Measurements from ENCODE around the gene KIF11. TPM values are rescaled to one million over a fixed set of nuclear protein-coding genes. Genes with fewer than 3 reads are reported as not detected.

Gene KIF11
- polyA plus RNA-seq (2013), result 6.3 TPM

DNA sequence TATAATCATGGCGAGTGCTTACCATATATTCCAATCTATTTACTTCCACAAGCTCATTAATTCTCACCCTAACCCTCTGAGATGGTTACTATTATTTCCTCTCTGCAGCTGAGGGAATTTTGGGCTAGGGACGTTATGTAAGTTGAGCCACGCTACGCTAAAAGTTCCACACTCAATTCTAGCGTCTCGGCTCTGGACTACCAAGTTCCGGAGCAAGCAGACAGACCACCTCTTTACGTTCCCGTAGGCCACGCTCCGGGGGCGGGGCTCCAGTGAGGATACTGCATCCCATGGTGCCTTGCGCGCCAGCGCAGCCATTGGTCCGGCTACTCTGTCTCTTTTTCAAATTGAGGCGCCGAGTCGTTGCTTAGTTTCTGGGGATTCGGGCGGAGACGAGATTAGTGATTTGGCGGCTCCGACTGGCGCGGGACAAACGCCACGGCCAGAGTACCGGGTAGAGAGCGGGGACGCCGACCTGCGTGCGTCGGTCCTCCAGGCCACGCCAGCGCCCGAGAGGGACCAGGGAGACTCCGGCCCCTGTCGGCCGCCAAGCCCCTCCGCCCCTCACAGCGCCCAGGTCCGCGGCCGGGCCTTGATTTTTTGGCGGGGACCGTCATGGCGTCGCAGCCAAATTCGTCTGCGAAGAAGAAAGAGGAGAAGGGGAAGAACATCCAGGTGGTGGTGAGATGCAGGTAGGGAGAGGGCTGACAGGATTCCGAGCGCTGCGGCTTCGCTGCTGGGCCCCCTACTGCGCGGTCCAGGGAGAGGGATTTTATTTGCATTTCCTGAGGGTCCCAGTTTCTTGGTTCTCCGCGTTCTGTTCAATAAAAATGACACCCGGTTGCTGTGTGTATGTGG, at the start of gene KIF11:
TSS of gene KIF11 (plus strand) at position 370 of the 858 bp plus-strand sequence. CDS start at position 616, 246 bp downstream.
- no peaks in the 10 kb centered on the region for H3K27me3 ChIP-seq (replicated peaks in 2 of 5; ENCODE audit: control insufficient read depth in 4 of 5, insufficient read depth in 5 of 5, low read length in 4 of 5)
- 0% methylated on average over 45 of the region's 61 CpGs for WGBS (ENCODE audit: insufficient coverage)
- H3K27ac ChIP-seq (ENCODE audit: insufficient read depth in 1 of 2, low read depth in 1 of 2, low read length in 2 of 2, poor library complexity in 1 of 2, severe bottlenecking in 2 of 2), result peak within 1 kb of the TSS; percentile 85 to 95
- H3K4me3 ChIP-seq (ENCODE audit: control insufficient read depth in 1 of 7, extremely low read depth in 1 of 7, insufficient read depth in 4 of 7, low read depth in 2 of 7, low read length in 6 of 7), result peak within 1 kb of the TSS; percentile 87 to 98 (median 96)
- DNase-seq, result peak; percentile 96 to 98 (median 98)
- no peaks in the 10 kb centered on the region for H3K36me3 ChIP-seq (ENCODE audit: control insufficient read depth in 4 of 4, insufficient read depth in 4 of 4, low read length in 3 of 4)
- POLR2A ChIA-PET, result interaction anchor here (0.7 kb wide), 1 partner anchor 98 kb away, joined by 3 read pairs; no protein-coding TSS in a partner anchor
- CTCF ChIA-PET, result interaction anchor here (1.1 to 1.3 kb wide), 2 partner anchors 19 to 98 kb away, joined by 3 read pairs; no protein-coding TSS in a partner anchor
- H3K9me3 ChIP-seq (ENCODE audit: control extremely low read depth in 1 of 5, control insufficient read depth in 4 of 5, insufficient read depth in 2 of 5, low read depth in 1 of 5, low read length in 4 of 5), result no peaks in the 10 kb centered on the region
- H3K4me1 ChIP-seq (ENCODE audit: control extremely low read depth in 1 of 4, control insufficient read depth in 4 of 4, insufficient read depth in 4 of 4, low read length in 3 of 4), result peaks cover 20 to 41% (median 31%) of the 10 kb centered on the region in 4 experiments

DNA sequence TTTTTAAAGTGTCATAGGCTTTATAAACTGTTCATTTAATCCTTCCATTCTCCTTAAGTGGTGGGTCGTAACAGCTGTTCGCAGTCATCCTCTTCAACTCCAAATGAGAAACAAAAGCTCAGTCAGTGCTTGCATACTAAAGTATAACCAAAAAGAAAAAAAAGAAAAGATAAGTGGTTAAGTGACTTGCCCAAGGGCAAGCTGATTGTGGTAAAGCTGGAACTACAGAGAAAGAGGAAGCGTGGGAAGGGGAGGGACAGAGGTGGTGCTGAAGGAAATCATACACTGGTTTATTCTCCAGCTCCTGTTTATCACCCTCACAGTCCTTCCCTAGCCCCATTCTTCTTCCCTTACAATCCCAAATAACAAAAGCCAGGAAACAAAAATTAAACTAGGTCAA, 48.6 kb upstream of the KIF11 start:
- Histone ChIP-seq H3K27me3 (replicated peaks in 2 of 5; ENCODE audit: control insufficient read depth in 4 of 5, insufficient read depth in 5 of 5, low read length in 4 of 5) (no peaks in the 10 kb centered on the region), H3K27ac (ENCODE audit: insufficient read depth in 1 of 2, low read depth in 1 of 2, low read length in 2 of 2, poor library complexity in 1 of 2, severe bottlenecking in 2 of 2) (no peak overlapping the region), H3K36me3 (ENCODE audit: control insufficient read depth in 4 of 4, insufficient read depth in 4 of 4, low read length in 3 of 4) (peaks cover 0 to 9% (median 3%) of the 10 kb centered on the region in 4 experiments), H3K4me3 (ENCODE audit: control insufficient read depth in 1 of 7, extremely low read depth in 1 of 7, insufficient read depth in 4 of 7, low read depth in 2 of 7, low read length in 6 of 7) (no peak overlapping the region), H3K9me3 (ENCODE audit: control extremely low read depth in 1 of 5, control insufficient read depth in 4 of 5, insufficient read depth in 2 of 5, low read depth in 1 of 5, low read length in 4 of 5) (no peaks in the 10 kb centered on the region), H3K4me1 (ENCODE audit: control extremely low read depth in 1 of 4, control insufficient read depth in 4 of 4, insufficient read depth in 4 of 4, low read length in 3 of 4) (peaks cover 3 to 26% (median 5%) of the 10 kb centered on the region in 4 experiments)
- no CpG with 5 or more reads among the region's 3 CpGs for WGBS (ENCODE audit: insufficient coverage)
- POLR2A ChIA-PET, result no interaction called here
- CTCF ChIA-PET, result interaction anchor here (0.5 to 1.6 kb wide), 6 partner anchors 13 to 963 kb away, joined by 3 to 7 read pairs (median 3); partner anchors contain the start of gene IDE
- DNase-seq, result peak; percentile 52 to 85 (median 82)

DNA sequence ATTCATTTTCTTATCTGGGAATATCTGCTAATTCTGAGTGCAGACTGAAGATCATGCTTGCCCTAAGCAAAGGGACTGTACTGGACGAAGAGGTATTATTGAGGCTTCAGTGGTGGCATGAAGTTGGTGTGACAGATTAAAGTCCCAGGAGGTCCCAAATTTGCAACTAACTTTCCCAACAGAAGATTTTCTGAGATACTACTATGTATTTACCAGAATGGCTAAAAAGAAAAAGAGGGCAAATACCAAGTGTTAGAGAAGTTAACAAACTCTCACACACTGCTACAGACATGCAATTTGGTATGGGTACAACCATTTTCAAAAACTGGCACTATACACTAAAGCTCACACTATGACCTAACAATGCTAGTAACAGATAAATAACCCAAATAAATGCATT, 47.4 kb upstream of the KIF11 start:
- WGBS (ENCODE audit: insufficient coverage), result no CpG with 5 or more reads among the region's 1 CpG
- H3K4me3 ChIP-seq (ENCODE audit: control insufficient read depth in 1 of 7, extremely low read depth in 1 of 7, insufficient read depth in 4 of 7, low read depth in 2 of 7, low read length in 6 of 7), result no peak overlapping the region
- ChIA-PET CTCF (interaction anchor here (1.0 to 1.2 kb wide), 2 partner anchors 15 to 27 kb away, joined by 4 to 6 read pairs; no protein-coding TSS in a partner anchor), POLR2A (no interaction called here)
- peaks cover 0 to 9% (median 3%) of the 10 kb centered on the region in 4 experiments for H3K36me3 ChIP-seq (ENCODE audit: control insufficient read depth in 4 of 4, insufficient read depth in 4 of 4, low read length in 3 of 4)
- no peak for DNase-seq
- no peaks in the 10 kb centered on the region for H3K27me3 ChIP-seq (replicated peaks in 2 of 5; ENCODE audit: control insufficient read depth in 4 of 5, insufficient read depth in 5 of 5, low read length in 4 of 5)
- no peaks in the 10 kb centered on the region for H3K9me3 ChIP-seq (ENCODE audit: control extremely low read depth in 1 of 5, control insufficient read depth in 4 of 5, insufficient read depth in 2 of 5, low read depth in 1 of 5, low read length in 4 of 5)
- H3K27ac ChIP-seq (ENCODE audit: insufficient read depth in 1 of 2, low read depth in 1 of 2, low read length in 2 of 2, poor library complexity in 1 of 2, severe bottlenecking in 2 of 2), result no peak overlapping the region
- H3K4me1 ChIP-seq (ENCODE audit: control extremely low read depth in 1 of 4, control insufficient read depth in 4 of 4, insufficient read depth in 4 of 4, low read length in 3 of 4), result peaks cover 3 to 23% (median 5%) of the 10 kb centered on the region in 4 experiments

DNA sequence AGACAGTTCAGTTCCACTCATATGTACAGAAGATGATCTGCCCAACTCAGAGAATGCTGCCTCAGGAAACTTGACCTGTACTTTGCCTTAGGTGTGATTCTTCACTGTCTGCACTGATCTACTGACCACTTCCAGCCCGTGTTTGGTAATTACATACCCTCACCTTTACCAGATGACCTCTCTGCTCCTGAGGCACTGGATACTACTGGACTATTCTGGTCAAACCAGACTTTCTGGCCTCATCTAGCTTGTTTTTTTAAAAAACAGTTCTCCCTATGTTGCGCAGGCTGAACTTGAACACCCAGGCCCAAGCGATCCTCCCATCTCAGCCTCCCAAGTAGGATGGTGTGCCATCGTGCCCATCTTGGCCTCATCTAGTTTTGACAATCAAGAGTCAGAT, 45.3 kb upstream of the KIF11 start:
- ChIA-PET POLR2A (no interaction called here), CTCF (no interaction called here)
- no peak for DNase-seq

DNA sequence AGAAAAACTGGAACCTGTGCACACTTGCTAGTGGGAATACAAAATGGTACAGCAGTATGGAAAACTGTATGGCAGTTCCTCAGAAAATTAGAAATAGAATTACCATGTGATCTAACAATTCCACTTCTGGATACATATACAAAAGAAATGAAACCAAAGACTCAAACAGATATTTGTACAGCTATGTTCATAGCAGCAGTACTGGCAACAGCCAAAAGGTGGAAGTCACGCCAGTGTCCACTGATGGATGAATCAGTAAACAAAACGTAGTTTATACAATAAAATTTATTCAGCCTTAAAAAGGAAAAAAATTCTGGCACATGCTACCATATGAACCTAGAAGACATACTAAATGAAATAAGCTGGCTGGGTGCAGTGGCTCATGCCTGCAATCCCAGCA, 42.0 kb upstream of the KIF11 start:
- ChIA-PET POLR2A (no interaction called here), CTCF (interaction anchor here (1.6 to 2.3 kb wide), 2 partner anchors 16 to 24 kb away, joined by 3 to 7 read pairs; no protein-coding TSS in a partner anchor)
- no peak overlapping the region for H3K4me3 ChIP-seq (ENCODE audit: control insufficient read depth in 1 of 7, extremely low read depth in 1 of 7, insufficient read depth in 4 of 7, low read depth in 2 of 7, low read length in 6 of 7)
- H3K9me3 ChIP-seq (ENCODE audit: control extremely low read depth in 1 of 5, control insufficient read depth in 4 of 5, insufficient read depth in 2 of 5, low read depth in 1 of 5, low read length in 4 of 5), result peaks cover 1 to 10% (median 4%) of the 10 kb centered on the region in 5 experiments
- WGBS (ENCODE audit: insufficient coverage), result no CpG with 5 or more reads among the region's 2 CpGs
- no peak overlapping the region for H3K27ac ChIP-seq (ENCODE audit: insufficient read depth in 1 of 2, low read depth in 1 of 2, low read length in 2 of 2, poor library complexity in 1 of 2, severe bottlenecking in 2 of 2)
- DNase-seq, result peak in 2 of 3 donors; percentile 14 to 31
- H3K27me3 ChIP-seq (replicated peaks in 2 of 5; ENCODE audit: control insufficient read depth in 4 of 5, insufficient read depth in 5 of 5, low read length in 4 of 5), result no peaks in the 10 kb centered on the region
- peaks cover 4 to 28% (median 16%) of the 10 kb centered on the region in 4 experiments for H3K36me3 ChIP-seq (ENCODE audit: control insufficient read depth in 4 of 4, insufficient read depth in 4 of 4, low read length in 3 of 4)
- no peaks in the 10 kb centered on the region for H3K4me1 ChIP-seq (ENCODE audit: control extremely low read depth in 1 of 4, control insufficient read depth in 4 of 4, insufficient read depth in 4 of 4, low read length in 3 of 4)

More for the DNA sequence above, 45.3 kb upstream of the KIF11 start:
- Histone ChIP-seq H3K4me3 (ENCODE audit: control insufficient read depth in 1 of 7, extremely low read depth in 1 of 7, insufficient read depth in 4 of 7, low read depth in 2 of 7, low read length in 6 of 7) (no peak overlapping the region), H3K27me3 (replicated peaks in 2 of 5; ENCODE audit: control insufficient read depth in 4 of 5, insufficient read depth in 5 of 5, low read length in 4 of 5) (no peaks in the 10 kb centered on the region), H3K9me3 (ENCODE audit: control extremely low read depth in 1 of 5, control insufficient read depth in 4 of 5, insufficient read depth in 2 of 5, low read depth in 1 of 5, low read length in 4 of 5) (no peaks in the 10 kb centered on the region), H3K4me1 (ENCODE audit: control extremely low read depth in 1 of 4, control insufficient read depth in 4 of 4, insufficient read depth in 4 of 4, low read length in 3 of 4) (peaks cover 3 to 20% (median 5%) of the 10 kb centered on the region in 4 experiments), H3K27ac (ENCODE audit: insufficient read depth in 1 of 2, low read depth in 1 of 2, low read length in 2 of 2, poor library complexity in 1 of 2, severe bottlenecking in 2 of 2) (no peak overlapping the region), H3K36me3 (ENCODE audit: control insufficient read depth in 4 of 4, insufficient read depth in 4 of 4, low read length in 3 of 4) (peaks cover 0 to 12% (median 3%) of the 10 kb centered on the region in 4 experiments)
- WGBS (ENCODE audit: insufficient coverage), result 98% methylated on average over 4 of the region's 4 CpGs

DNA sequence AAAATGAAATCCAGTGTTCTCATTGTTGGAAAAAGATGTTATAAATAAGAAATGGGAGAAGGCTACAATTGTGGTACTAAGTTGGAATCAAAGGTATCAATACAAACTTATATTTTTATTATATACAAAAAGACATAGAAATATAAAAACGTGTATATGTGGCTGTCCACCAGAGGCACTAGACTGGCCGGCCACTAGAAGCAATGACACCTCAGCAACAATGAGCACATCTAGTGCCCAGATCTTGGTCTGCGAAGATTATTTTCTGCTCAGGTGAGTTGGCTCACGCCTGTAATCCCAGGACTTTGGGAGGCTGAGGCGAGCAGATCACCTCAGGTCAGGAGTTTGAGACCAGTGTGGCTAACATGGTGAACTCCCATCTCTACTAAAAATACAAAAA, 40.6 kb upstream of the KIF11 start:
- WGBS (ENCODE audit: insufficient coverage), result 93% methylated on average over 3 of the region's 5 CpGs
- no peak overlapping the region for H3K27ac ChIP-seq (ENCODE audit: insufficient read depth in 1 of 2, low read depth in 1 of 2, low read length in 2 of 2, poor library complexity in 1 of 2, severe bottlenecking in 2 of 2)
- peak in 1 of 3 donors; percentile 22 for DNase-seq
- no peaks in the 10 kb centered on the region for H3K4me1 ChIP-seq (ENCODE audit: control extremely low read depth in 1 of 4, control insufficient read depth in 4 of 4, insufficient read depth in 4 of 4, low read length in 3 of 4)
- no peak overlapping the region for H3K4me3 ChIP-seq (ENCODE audit: control insufficient read depth in 1 of 7, extremely low read depth in 1 of 7, insufficient read depth in 4 of 7, low read depth in 2 of 7, low read length in 6 of 7)
- no peaks in the 10 kb centered on the region for H3K27me3 ChIP-seq (replicated peaks in 2 of 5; ENCODE audit: control insufficient read depth in 4 of 5, insufficient read depth in 5 of 5, low read length in 4 of 5)
- ChIA-PET CTCF (interaction anchor here (0.8 kb wide), 2 partner anchors 11 to 70 kb away, joined by 3 read pairs; no protein-coding TSS in a partner anchor), POLR2A (no interaction called here)
- H3K36me3 ChIP-seq (ENCODE audit: control insufficient read depth in 4 of 4, insufficient read depth in 4 of 4, low read length in 3 of 4), result peaks cover 4 to 31% (median 16%) of the 10 kb centered on the region in 4 experiments
- H3K9me3 ChIP-seq (ENCODE audit: control extremely low read depth in 1 of 5, control insufficient read depth in 4 of 5, insufficient read depth in 2 of 5, low read depth in 1 of 5, low read length in 4 of 5), result peaks cover 1 to 10% (median 6%) of the 10 kb centered on the region in 5 experiments

DNA sequence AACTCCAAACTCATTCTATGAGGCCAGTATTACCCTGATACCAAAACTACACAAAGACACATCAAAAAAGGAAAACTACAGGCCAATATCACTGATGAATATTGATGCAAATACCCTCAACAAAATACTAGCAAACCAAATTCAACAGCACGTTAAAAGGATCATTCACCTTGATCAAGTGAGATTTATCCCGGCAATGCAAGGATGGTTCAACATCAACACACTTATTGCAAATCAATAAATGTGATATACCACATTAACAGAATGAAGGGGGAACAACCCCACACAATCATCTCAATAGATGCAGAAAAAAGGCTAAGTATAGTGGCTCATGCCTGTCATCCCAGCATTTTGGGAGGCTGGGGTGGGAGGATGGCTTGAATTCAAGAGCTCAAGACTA, 39.0 kb upstream of the KIF11 start:
- DNase-seq, result no peak
- CTCF ChIA-PET, result no interaction called here
- H3K27ac ChIP-seq (ENCODE audit: insufficient read depth in 1 of 2, low read depth in 1 of 2, low read length in 2 of 2, poor library complexity in 1 of 2, severe bottlenecking in 2 of 2), result no peak overlapping the region
- POLR2A ChIA-PET, result no interaction called here
- peaks cover 1 to 11% (median 9%) of the 10 kb centered on the region in 5 experiments for H3K9me3 ChIP-seq (ENCODE audit: control extremely low read depth in 1 of 5, control insufficient read depth in 4 of 5, insufficient read depth in 2 of 5, low read depth in 1 of 5, low read length in 4 of 5)
- H3K4me3 ChIP-seq (ENCODE audit: control insufficient read depth in 1 of 7, extremely low read depth in 1 of 7, insufficient read depth in 4 of 7, low read depth in 2 of 7, low read length in 6 of 7), result no peak overlapping the region
- H3K27me3 ChIP-seq (replicated peaks in 2 of 5; ENCODE audit: control insufficient read depth in 4 of 5, insufficient read depth in 5 of 5, low read length in 4 of 5), result no peaks in the 10 kb centered on the region
- 100% methylated on average over 1 of the region's 2 CpGs for WGBS (ENCODE audit: insufficient coverage)
- H3K4me1 ChIP-seq (ENCODE audit: control extremely low read depth in 1 of 4, control insufficient read depth in 4 of 4, insufficient read depth in 4 of 4, low read length in 3 of 4), result no peaks in the 10 kb centered on the region
- peaks cover 2 to 43% (median 19%) of the 10 kb centered on the region in 4 experiments for H3K36me3 ChIP-seq (ENCODE audit: control insufficient read depth in 4 of 4, insufficient read depth in 4 of 4, low read length in 3 of 4)
